GM12864 (cell line): ENCODE results near the gene FJX1.

ENCODE experiments used
- DNase-seq: peaks from one replicate; pipeline ENCODE4 v3.0.0-alpha.2; 2011; ENCODE audit warnings: low read depth
- H3K4me3 ChIP-seq: 2 replicates; pipeline ENCODE4 v1.5.1; 2011; ENCODE audit warnings: mild to moderate bottlenecking, low read depth, low read length, control low read depth
- CTCF ChIP-seq: IDR thresholded peaks from 2 replicates; pipeline ENCODE4 v1.5.1; 2011; ENCODE audit warnings: low read depth, mild to moderate bottlenecking, moderate library complexity, low read length, control low read depth, inconsistent platforms; ENCODE audit errors: missing control alignments

FJX1 gene

GRCh38 chr11:35590412-35590811, 27.8 kb upstream of the FJX1 start:
- no peak for DNase-seq
- no peak overlapping the region for H3K4me3 ChIP-seq
- TF ChIP-seq CTCF = no peak

GRCh38 chr11:35593143-35593542, 25.1 kb upstream of the FJX1 start:
- TF ChIP-seq CTCF = no peak
- H3K4me3 ChIP-seq = no peak overlapping the region
- no peak for DNase-seq

- DNase-seq = no peak
- H3K4me3 ChIP-seq = no peak overlapping the region
- TF ChIP-seq CTCF = no peak
Measured at GRCh38 chr11:35594680-35595079, 23.6 kb upstream of the FJX1 start.

GRCh38 chr11:35598254-35599125, 19.8 kb upstream of the FJX1 start:
- peak; percentile 30 for DNase-seq
- no peak for TF ChIP-seq CTCF
- no peak overlapping the region for H3K4me3 ChIP-seq

- no peak for DNase-seq
- TF ChIP-seq CTCF = no peak
- no peak overlapping the region for H3K4me3 ChIP-seq
Measured at GRCh38 chr11:35600331-35600838, 17.9 kb upstream of the FJX1 start.

- TF ChIP-seq CTCF = no peak
- DNase-seq = no peak
- H3K4me3 ChIP-seq = no peak overlapping the region
Measured at GRCh38 chr11:35602160-35602793, 16.0 kb upstream of the FJX1 start.
